NCI-H446 (cell line): ENCODE data around the gene RFX8.

Experiments
- DNase-seq, 2 experiments: peaks; one replicate each; lab custom pipeline; 2025; lab: John Stamatoyannopoulos, UW

RFX8 gene

GRCh38 chr2:101410114-101410513 is 64.8 kb downstream of the RFX8 start:
- no peak for DNase-seq

- DNase-seq: no peak
Observed at GRCh38 chr2:101409699-101410098, 65.2 kb downstream of the RFX8 start.

- DNase-seq: no peak
Observed at GRCh38 chr2:101408925-101409324, 66.0 kb downstream of the RFX8 start.

- no peak for DNase-seq
Observed at GRCh38 chr2:101405351-101405899, 69.5 kb downstream of the RFX8 start.

GRCh38 chr2:101403745-101404144 is 71.2 kb downstream of the RFX8 start:
- DNase-seq: no peak

- DNase-seq: no peak
Observed at GRCh38 chr2:101402630-101403029, 72.3 kb downstream of the RFX8 start.

GRCh38 chr2:101401906-101402305 is 73.0 kb downstream of the RFX8 start:
- no peak for DNase-seq

- DNase-seq: no peak
Observed at GRCh38 chr2:101401326-101401665, 73.6 kb downstream of the RFX8 start.

- DNase-seq: no peak
Observed at GRCh38 chr2:101400506-101401325, 74.2 kb downstream of the RFX8 start.

GRCh38 chr2:101400048-101400447 is 74.9 kb downstream of the RFX8 start:
- no peak for DNase-seq

GRCh38 chr2:101399021-101399799 is 75.7 kb downstream of the RFX8 start:
- DNase-seq: no peak

GRCh38 chr2:101398116-101398821 is 76.6 kb downstream of the RFX8 start:
- DNase-seq: no peak

- DNase-seq: no peak
Observed at GRCh38 chr2:101396316-101396717, 78.6 kb downstream of the RFX8 start.

GRCh38 chr2:101395545-101396315 is 79.2 kb downstream of the RFX8 start:
- no peak for DNase-seq

GRCh38 chr2:101388232-101388631 is 86.7 kb downstream of the RFX8 start:
- no peak for DNase-seq

- DNase-seq: peak in 1 of 2 experiments; percentile 8
Observed at GRCh38 chr2:101387151-101387834, 87.6 kb downstream of the RFX8 start, which contains the start of gene CREG2. TSS of gene CREG2 (minus strand) at chr2:101387503. CDS start at chr2:101387457, 46 bp downstream.

- DNase-seq: no peak
Observed at GRCh38 chr2:101386599-101387150, 88.2 kb downstream of the RFX8 start.

- DNase-seq: no peak
Observed at GRCh38 chr2:101383016-101383541, 91.8 kb downstream of the RFX8 start.

GRCh38 chr2:101382442-101382841 is 92.5 kb downstream of the RFX8 start:
- no peak for DNase-seq

GRCh38 chr2:101380376-101380775 is 94.5 kb downstream of the RFX8 start:
- DNase-seq: no peak
